GM12864 (cell line): ENCODE measurements around the gene ADAMTS13.
A peak's percentile ranks its signal among the peaks of the same experiment; 100 is the strongest.

Source experiments
- DNase-seq: peaks from one replicate; pipeline ENCODE4 v3.0.0-alpha.2; 2011; ENCODE audit warnings: low read depth
- H3K4me3 ChIP-seq: 2 replicates; pipeline ENCODE4 v1.5.1; 2011; ENCODE audit warnings: mild to moderate bottlenecking, low read depth, low read length, control low read depth
- CTCF ChIP-seq: IDR thresholded peaks from 2 replicates; pipeline ENCODE4 v1.5.1; 2011; ENCODE audit warnings: low read depth, mild to moderate bottlenecking, moderate library complexity, low read length, control low read depth, inconsistent platforms; ENCODE audit errors: missing control alignments

Gene ADAMTS13

GRCh38 chr9:133402689-133403088 lies 19.5 kb upstream of the ADAMTS13 start:
- H3K4me3 ChIP-seq = no peak overlapping the region
- DNase-seq = no peak
- no peak for TF ChIP-seq CTCF

GRCh38 chr9:133403766-133404453 lies 18.3 kb upstream of the ADAMTS13 start:
- DNase-seq = no peak
- TF ChIP-seq CTCF = peak; percentile 77
- no peak overlapping the region for H3K4me3 ChIP-seq

- DNase-seq = no peak
- no peak overlapping the region for H3K4me3 ChIP-seq
- no peak for TF ChIP-seq CTCF
These were observed 17.6 kb upstream of the ADAMTS13 start for GRCh38 chr9:133404454-133405002.

- H3K4me3 ChIP-seq = no peak overlapping the region
- TF ChIP-seq CTCF = no peak
- no peak for DNase-seq
These were observed 16.4 kb upstream of the ADAMTS13 start for GRCh38 chr9:133405508-133406438.

GRCh38 chr9:133406480-133407307 lies 15.5 kb upstream of the ADAMTS13 start:
- H3K4me3 ChIP-seq = no peak overlapping the region
- peak; percentile 44 for DNase-seq
- TF ChIP-seq CTCF = peak; percentile 97

GRCh38 chr9:133408042-133408441 lies 14.1 kb upstream of the ADAMTS13 start:
- no peak for DNase-seq
- H3K4me3 ChIP-seq = no peak overlapping the region
- TF ChIP-seq CTCF = no peak
